WTC11 (cell line): Measurements from ENCODE around the gene LAMTOR2. TPM values are rescaled to one million over a fixed set of nuclear protein-coding genes. Genes with fewer than 3 reads are reported as not detected.
A peak's percentile ranks its signal among the peaks of the same experiment; 100 is the strongest.

Experiments used
- ATAC-seq: fragments of 200-7000 bp; cut with Tn5 transposase; 2 replicates; pipeline ENCODE4 v1.10.0; 2021; ENCODE audit warnings: mild to moderate bottlenecking, moderate library complexity
- CTCF ChIA-PET: fragments of 300-600 bp; sonication (Branson Sonifier 250); formaldehyde crosslinking; loops from one replicate; lab custom pipeline; 2021; ENCODE audit warnings: antibody characterized with exemption; lab: Charles Lee
- POLR2A ChIA-PET: fragments of 350-600 bp; sonication (Branson Sonifier 250); formaldehyde crosslinking; loops from one replicate; lab custom pipeline; 2021; ENCODE audit warnings: antibody characterized with exemption; lab: Charles Lee
- DNase-seq: peaks from one replicate; pipeline ENCODE4 v3.0.0; 2021; ENCODE audit warnings: low spot score
- H3K27ac Mint-ChIP-seq: 2 replicates; pipeline ENCODE4 v1.8.0; 2021; ENCODE audit warnings: mixed read lengths
- H3K27me3 Mint-ChIP-seq: 2 replicates; pipeline ENCODE4 v1.8.0; 2021; ENCODE audit warnings: low read depth, mild to moderate bottlenecking, moderate library complexity, mixed read lengths
- H3K36me3 Mint-ChIP-seq: 2 replicates; pipeline ENCODE4 v1.8.0; 2021; ENCODE audit warnings: mixed read lengths
- H3K4me1 Mint-ChIP-seq: 2 replicates; pipeline ENCODE4 v1.8.0; 2022; ENCODE audit warnings: mixed read lengths
- H3K4me3 Mint-ChIP-seq: 2 replicates; pipeline ENCODE4 v1.8.0; 2021; ENCODE audit warnings: mild to moderate bottlenecking, moderate library complexity, mixed read lengths
- H3K9me3 Mint-ChIP-seq: 2 replicates; pipeline ENCODE4 v1.8.0; 2021; ENCODE audit warnings: mixed read lengths
- EMX1 ChIP-seq: fragments of 250-450 bp; sonication (Bioruptor Pico); IDR thresholded peaks from 2 replicates; pipeline ENCODE4 v1.8.0; 2021; ENCODE audit warnings: mild to moderate bottlenecking
- FOXP1 ChIP-seq: sonication (generic); formaldehyde crosslinking; IDR thresholded peaks from 2 replicates; pipeline ENCODE4 v1.8.0; 2022; ENCODE audit warnings: missing genetic modification reagents, mild to moderate bottlenecking, moderate library complexity, borderline replicate concordance
- GRHL2 ChIP-seq: fragments of 250-450 bp; sonication (Bioruptor Pico); IDR thresholded peaks from 2 replicates; pipeline ENCODE4 v1.8.0; 2022; ENCODE audit warnings: mild to moderate bottlenecking, moderate library complexity; ENCODE audit not compliant: insufficient replicate concordance, severe bottlenecking
- MYBL2 ChIP-seq: sonication (generic); formaldehyde crosslinking; IDR thresholded peaks from 2 replicates; pipeline ENCODE4 v1.8.1; 2023; ENCODE audit warnings: mild to moderate bottlenecking, moderate library complexity, missing genetic modification reagents
- SMAD3 ChIP-seq: sonication (generic); formaldehyde crosslinking; IDR thresholded peaks from 2 replicates; pipeline ENCODE4 v1.8.0; 2022; ENCODE audit warnings: missing genetic modification reagents, mild to moderate bottlenecking, borderline replicate concordance
- TCF7 ChIP-seq: sonication (generic); formaldehyde crosslinking; IDR thresholded peaks from 2 replicates; pipeline ENCODE4 v1.8.0; 2022; ENCODE audit warnings: mild to moderate bottlenecking, low read depth, missing genetic modification reagents, moderate library complexity
- TEAD4 ChIP-seq: sonication (generic); formaldehyde crosslinking; IDR thresholded peaks from 2 replicates; pipeline ENCODE4 v1.8.0; 2022; ENCODE audit warnings: mild to moderate bottlenecking, missing genetic modification reagents
- ZNF121 ChIP-seq: sonication (generic); formaldehyde crosslinking; IDR thresholded peaks from 2 replicates; pipeline ENCODE4 v1.8.0; 2023; ENCODE audit warnings: missing genetic modification reagents
- ZNF219 ChIP-seq: sonication (generic); formaldehyde crosslinking; IDR thresholded peaks from 2 replicates; pipeline ENCODE4 v1.8.0; 2023; ENCODE audit warnings: missing genetic modification reagents, mild to moderate bottlenecking, borderline replicate concordance
- total RNA-seq: library from RNA; stranded (reverse); gene quantifications from 3 replicates; pipeline ENCODE4 v1.2.3, GENCODE V29; 2021
- TF ChIP-seq, protein P1 (sequence below): sonication (generic); formaldehyde crosslinking; IDR thresholded peaks from 2 replicates; pipeline ENCODE4 v1.8.1; 2023; ENCODE audit warnings: mild to moderate bottlenecking, missing genetic modification reagents, moderate library complexity
- TF ChIP-seq, protein P2 (sequence below): fragments of 250-450 bp; sonication (Bioruptor Pico); IDR thresholded peaks from 2 replicates; pipeline ENCODE4 v1.9.0; 2021; ENCODE audit warnings: mild to moderate bottlenecking, borderline replicate concordance
- TF ChIP-seq, protein P3 (sequence below): sonication (generic); formaldehyde crosslinking; IDR thresholded peaks from 2 replicates; pipeline ENCODE4 v1.8.0; 2022; ENCODE audit warnings: missing genetic modification reagents
- TF ChIP-seq, protein P4 (sequence below): sonication (generic); formaldehyde crosslinking; IDR thresholded peaks from 2 replicates; pipeline ENCODE4 v1.8.1; 2023; ENCODE audit warnings: mild to moderate bottlenecking, missing genetic modification reagents

The LAMTOR2 gene
- total RNA-seq, 1 experiment from 2014 or later: 62.4 TPM

DNA sequence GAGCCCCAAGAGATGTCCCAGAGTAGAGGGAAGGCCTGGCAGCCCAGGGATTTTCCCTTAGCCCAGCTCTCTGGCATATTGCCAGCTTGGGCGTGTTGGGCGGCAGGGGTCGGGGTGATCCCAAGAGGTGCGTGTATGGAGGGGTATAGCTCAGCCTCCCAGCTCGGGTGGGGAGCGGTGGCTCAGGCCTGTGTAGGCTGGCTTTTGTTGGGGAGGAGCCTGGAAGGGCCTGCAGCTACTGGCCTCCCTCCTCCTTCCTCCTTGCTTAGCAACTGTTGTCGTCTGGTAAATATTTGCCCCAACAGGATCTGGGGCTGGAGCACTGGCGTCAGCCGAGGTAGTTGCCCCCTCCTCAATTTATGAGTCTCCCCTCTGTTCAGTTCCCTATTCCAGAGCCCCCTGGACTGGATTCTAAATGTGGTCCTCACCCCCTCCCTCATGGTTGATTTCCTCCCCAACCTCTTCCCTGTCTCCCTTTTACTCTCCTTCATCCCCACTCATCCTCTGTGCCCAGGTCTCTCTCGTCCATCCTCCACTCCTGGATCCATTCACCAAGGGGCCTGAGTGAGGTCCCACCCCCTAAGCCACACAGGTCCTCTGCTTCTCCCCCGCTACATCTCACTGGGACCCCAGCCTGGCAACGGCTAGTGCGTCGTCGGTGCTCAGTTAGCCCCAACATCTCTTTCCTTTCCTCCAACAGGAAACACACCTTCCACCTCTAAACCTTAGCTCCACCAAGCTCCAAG is 49.7 kb downstream of the LAMTOR2 start:
- Mint-ChIP-seq H3K4me3 (no peak overlapping the region), H3K27me3 (no peaks in the 10 kb centered on the region), H3K4me1 (peaks cover 60% of the 10 kb centered on the region), H3K9me3 (no peaks in the 10 kb centered on the region), H3K27ac (peak overlapping the region; percentile 62), H3K36me3 (no peaks in the 10 kb centered on the region)
- ChIA-PET CTCF (interaction anchor here (0.6 to 29.6 kb wide), 12 partner anchors 7 to 166 kb away, joined by 3 to 1176 read pairs (median 6); partner anchors contain the start of genes LMNA and RAB25), POLR2A (interaction anchor here (0.8 to 3.1 kb wide), 7 partner anchors 8 to 26 kb away, joined by 3 to 12 read pairs (median 3); partner anchors contain the start of gene LMNA)
- ATAC-seq: peak; percentile 5
- DNase-seq: peak; percentile 44
- TF ChIP-seq FOXP1 (CRISPR knock-in tag) (0 out of 2 replicates have a peak, but pooled peaks have one; percentile 15), EMX1 (CRISPR knock-in tag) (no peak), MYBL2 (no peak)
- TF ChIP-seq, protein P1, sequence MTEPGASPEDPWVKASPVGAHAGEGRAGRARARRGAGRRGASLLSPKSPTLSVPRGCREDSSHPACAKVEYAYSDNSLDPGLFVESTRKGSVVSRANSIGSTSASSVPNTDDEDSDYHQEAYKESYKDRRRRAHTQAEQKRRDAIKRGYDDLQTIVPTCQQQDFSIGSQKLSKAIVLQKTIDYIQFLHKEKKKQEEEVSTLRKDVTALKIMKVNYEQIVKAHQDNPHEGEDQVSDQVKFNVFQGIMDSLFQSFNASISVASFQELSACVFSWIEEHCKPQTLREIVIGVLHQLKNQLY (CRISPR knock-in tag): no peak

DNA sequence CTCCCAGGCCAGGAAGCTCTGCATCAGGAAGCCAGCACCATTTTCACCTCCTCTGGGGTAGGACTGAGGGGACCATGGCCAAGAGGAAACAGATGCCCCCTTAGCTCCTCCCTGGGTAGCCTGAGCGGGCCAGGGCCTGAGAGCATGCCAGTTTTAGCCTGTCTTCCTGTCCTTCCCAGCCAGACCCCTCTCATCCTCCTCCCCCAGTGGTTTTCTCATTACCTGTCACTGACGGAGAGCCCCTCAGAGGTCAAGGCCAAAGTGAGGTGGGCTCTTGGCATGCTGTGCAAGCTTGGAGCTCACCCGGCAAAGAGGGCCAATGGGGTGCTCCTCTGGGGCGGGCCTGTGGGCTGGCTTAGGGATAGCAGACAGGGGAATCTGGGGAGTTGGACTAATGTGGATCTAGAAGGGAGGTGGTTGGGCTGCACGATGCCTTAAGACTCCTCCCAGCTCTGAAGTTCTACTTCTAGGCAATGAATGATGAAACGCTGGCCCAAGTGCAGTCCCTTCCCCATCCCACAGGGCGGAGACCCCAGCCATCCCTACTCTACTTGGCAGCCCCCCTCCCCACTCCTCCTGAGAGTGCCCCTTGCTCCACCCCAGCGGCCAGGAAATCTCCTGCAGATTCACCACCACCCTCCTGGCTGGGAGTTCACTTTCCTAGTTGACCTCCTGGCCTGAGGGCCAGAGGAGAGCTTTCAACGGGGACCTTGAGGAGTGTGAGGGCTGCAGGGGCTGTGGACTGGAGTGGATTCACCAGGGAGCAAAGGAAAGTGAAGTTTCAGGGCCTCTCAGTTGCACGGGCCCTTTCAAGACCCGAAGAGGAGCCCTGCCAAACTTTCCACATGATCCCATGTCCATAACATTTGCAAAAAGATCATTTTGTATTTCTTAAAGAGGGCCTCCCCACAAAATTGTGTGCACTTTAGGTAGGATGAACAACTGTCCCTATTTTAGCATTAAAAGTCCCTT is 50.6 kb downstream of the LAMTOR2 start:
- POLR2A ChIA-PET: interaction anchor here (0.9 to 3.1 kb wide), 6 partner anchors 8 to 24 kb away, joined by 3 to 12 read pairs (median 6); partner anchors contain the start of gene LMNA
- DNase-seq (peak; percentile 57), ATAC-seq (peak; percentile 52)
- H3K36me3 Mint-ChIP-seq: no peaks in the 10 kb centered on the region
- peaks cover 60% of the 10 kb centered on the region for H3K4me1 Mint-ChIP-seq
- H3K4me3 Mint-ChIP-seq: peak overlapping the region; percentile 69
- peaks cover 1% of the 10 kb centered on the region; the same call in 1 of the 2 replicates for H3K27me3 Mint-ChIP-seq
- CTCF ChIA-PET: interaction anchor here (0.7 to 29.6 kb wide), 13 partner anchors 8 to 167 kb away, joined by 3 to 1176 read pairs (median 5); partner anchors contain the start of genes LMNA and RAB25
- TF ChIP-seq FOXP1 (CRISPR knock-in tag) (0 out of 2 replicates have a peak, but pooled peaks have one; percentile 11), ZNF219 (CRISPR knock-in tag) (no peak), GRHL2 (CRISPR knock-in tag) (no peak), SMAD3 (CRISPR knock-in tag) (0 out of 2 replicates have a peak, but pooled peaks have one; percentile 43), ZNF121 (0 out of 2 replicates have a peak, but pooled peaks have one; percentile 56), TCF7 (CRISPR knock-in tag) (no peak)
- H3K27ac Mint-ChIP-seq: peak overlapping the region; percentile 95
- no peaks in the 10 kb centered on the region for H3K9me3 Mint-ChIP-seq

DNA sequence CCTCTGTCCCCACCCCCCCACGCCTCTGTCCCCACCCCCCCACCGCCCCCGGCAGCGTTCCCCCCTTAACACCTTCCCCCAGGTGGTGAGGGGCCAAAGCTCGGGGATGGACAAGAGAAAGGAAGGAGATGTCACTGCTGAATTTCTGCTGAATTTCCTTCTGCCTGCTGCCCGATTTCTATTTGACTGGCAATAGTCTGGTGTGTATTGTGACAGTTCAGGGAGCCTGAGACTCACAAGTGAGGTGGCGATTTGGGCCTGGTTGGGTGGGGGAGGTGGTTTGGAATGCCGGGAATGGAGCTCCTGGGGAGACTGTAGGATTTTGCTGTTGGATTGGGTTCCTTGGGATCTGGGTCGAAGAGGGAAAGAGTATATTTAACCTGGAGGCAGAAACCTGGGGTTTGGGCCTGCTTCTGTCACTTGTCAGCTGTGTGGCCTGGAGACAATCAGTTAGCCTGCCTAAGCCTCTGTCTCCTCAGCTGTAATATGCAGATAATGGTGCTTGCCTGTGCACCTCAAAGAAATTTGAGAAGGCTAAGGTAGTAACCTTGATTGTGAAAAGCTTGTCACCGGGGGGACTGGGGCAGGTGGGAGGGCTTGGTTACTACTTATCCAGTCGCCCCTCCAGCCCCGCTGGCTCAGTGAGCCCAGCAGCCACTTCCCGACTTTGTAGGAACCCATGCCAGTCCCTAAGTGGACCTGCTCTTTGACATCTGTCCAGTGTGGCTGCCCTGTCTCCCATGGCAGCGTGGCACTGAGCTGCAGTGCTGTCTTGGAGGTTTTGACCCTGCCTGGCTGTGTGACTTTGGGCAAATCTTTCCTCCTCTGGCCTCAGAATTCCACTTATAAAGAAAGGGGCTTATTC is 52.3 kb downstream of the LAMTOR2 start:
- Mint-ChIP-seq H3K4me3 (peak overlapping the region; percentile 69), H3K27me3 (peaks cover 3% of the 10 kb centered on the region; the same call in 1 of the 2 replicates), H3K36me3 (no peaks in the 10 kb centered on the region), H3K9me3 (no peaks in the 10 kb centered on the region), H3K27ac (peak overlapping the region; percentile 96), H3K4me1 (peaks cover 50% of the 10 kb centered on the region)
- peak; percentile 63 for ATAC-seq
- peak; percentile 72 for DNase-seq
- ChIA-PET CTCF (interaction anchor here (1.0 to 29.6 kb wide), 12 partner anchors 10 to 129 kb away, joined by 3 to 1176 read pairs (median 4); partner anchors contain the start of genes ARHGEF2, LMNA, PMF1 and RAB25), POLR2A (interaction anchor here (0.7 to 1.8 kb wide), 13 partner anchors 8 to 913 kb away, joined by 3 to 12 read pairs (median 5); partner anchors contain the start of genes ARHGEF2, LMNA, MEX3A and PMF1)
- TF ChIP-seq, protein P2, sequence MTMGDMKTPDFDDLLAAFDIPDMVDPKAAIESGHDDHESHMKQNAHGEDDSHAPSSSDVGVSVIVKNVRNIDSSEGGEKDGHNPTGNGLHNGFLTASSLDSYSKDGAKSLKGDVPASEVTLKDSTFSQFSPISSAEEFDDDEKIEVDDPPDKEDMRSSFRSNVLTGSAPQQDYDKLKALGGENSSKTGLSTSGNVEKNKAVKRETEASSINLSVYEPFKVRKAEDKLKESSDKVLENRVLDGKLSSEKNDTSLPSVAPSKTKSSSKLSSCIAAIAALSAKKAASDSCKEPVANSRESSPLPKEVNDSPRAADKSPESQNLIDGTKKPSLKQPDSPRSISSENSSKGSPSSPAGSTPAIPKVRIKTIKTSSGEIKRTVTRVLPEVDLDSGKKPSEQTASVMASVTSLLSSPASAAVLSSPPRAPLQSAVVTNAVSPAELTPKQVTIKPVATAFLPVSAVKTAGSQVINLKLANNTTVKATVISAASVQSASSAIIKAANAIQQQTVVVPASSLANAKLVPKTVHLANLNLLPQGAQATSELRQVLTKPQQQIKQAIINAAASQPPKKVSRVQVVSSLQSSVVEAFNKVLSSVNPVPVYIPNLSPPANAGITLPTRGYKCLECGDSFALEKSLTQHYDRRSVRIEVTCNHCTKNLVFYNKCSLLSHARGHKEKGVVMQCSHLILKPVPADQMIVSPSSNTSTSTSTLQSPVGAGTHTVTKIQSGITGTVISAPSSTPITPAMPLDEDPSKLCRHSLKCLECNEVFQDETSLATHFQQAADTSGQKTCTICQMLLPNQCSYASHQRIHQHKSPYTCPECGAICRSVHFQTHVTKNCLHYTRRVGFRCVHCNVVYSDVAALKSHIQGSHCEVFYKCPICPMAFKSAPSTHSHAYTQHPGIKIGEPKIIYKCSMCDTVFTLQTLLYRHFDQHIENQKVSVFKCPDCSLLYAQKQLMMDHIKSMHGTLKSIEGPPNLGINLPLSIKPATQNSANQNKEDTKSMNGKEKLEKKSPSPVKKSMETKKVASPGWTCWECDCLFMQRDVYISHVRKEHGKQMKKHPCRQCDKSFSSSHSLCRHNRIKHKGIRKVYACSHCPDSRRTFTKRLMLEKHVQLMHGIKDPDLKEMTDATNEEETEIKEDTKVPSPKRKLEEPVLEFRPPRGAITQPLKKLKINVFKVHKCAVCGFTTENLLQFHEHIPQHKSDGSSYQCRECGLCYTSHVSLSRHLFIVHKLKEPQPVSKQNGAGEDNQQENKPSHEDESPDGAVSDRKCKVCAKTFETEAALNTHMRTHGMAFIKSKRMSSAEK: no peak
- TF ChIP-seq, protein P3, sequence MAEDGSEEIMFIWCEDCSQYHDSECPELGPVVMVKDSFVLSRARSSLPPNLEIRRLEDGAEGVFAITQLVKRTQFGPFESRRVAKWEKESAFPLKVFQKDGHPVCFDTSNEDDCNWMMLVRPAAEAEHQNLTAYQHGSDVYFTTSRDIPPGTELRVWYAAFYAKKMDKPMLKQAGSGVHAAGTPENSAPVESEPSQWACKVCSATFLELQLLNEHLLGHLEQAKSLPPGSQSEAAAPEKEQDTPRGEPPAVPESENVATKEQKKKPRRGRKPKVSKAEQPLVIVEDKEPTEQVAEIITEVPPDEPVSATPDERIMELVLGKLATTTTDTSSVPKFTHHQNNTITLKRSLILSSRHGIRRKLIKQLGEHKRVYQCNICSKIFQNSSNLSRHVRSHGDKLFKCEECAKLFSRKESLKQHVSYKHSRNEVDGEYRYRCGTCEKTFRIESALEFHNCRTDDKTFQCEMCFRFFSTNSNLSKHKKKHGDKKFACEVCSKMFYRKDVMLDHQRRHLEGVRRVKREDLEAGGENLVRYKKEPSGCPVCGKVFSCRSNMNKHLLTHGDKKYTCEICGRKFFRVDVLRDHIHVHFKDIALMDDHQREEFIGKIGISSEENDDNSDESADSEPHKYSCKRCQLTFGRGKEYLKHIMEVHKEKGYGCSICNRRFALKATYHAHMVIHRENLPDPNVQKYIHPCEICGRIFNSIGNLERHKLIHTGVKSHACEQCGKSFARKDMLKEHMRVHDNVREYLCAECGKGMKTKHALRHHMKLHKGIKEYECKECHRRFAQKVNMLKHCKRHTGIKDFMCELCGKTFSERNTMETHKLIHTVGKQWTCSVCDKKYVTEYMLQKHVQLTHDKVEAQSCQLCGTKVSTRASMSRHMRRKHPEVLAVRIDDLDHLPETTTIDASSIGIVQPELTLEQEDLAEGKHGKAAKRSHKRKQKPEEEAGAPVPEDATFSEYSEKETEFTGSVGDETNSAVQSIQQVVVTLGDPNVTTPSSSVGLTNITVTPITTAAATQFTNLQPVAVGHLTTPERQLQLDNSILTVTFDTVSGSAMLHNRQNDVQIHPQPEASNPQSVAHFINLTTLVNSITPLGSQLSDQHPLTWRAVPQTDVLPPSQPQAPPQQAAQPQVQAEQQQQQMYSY (CRISPR knock-in tag): peak; percentile 86
- TF ChIP-seq, protein P4, sequence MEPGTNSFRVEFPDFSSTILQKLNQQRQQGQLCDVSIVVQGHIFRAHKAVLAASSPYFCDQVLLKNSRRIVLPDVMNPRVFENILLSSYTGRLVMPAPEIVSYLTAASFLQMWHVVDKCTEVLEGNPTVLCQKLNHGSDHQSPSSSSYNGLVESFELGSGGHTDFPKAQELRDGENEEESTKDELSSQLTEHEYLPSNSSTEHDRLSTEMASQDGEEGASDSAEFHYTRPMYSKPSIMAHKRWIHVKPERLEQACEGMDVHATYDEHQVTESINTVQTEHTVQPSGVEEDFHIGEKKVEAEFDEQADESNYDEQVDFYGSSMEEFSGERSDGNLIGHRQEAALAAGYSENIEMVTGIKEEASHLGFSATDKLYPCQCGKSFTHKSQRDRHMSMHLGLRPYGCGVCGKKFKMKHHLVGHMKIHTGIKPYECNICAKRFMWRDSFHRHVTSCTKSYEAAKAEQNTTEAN (CRISPR knock-in tag): no peak
- TF ChIP-seq TEAD4 (CRISPR knock-in tag) (peak; percentile 62; the same call in 1 of the 2 replicates), ZNF219 (CRISPR knock-in tag) (no peak)
